Fibroblast of mammary gland (primary cell): ENCODE results near the gene HNRNPM.
"Not testable (repeated sequence)": the region's sequence is repeated elsewhere in the genome, so short reads cannot be mapped to it uniquely, and the experiment has no call there.

Experiments used
- DNase-seq: peaks from one replicate; pipeline ENCODE4 v3.0.0-alpha.2; 2010; ENCODE audit warnings: low read depth
- H3K4me3 ChIP-seq: 2 replicates; pipeline ENCODE4 v1.5.1; 2011; ENCODE audit warnings: low read depth, mild to moderate bottlenecking, low read length, moderate library complexity; ENCODE audit not compliant: control insufficient read depth
- TF ChIP-seq, protein P1 (sequence below): conservative IDR thresholded peaks from 2 replicates; pipeline ENCODE4 v1.5.1; 2011; ENCODE audit warnings: low read depth, low read length, inconsistent platforms; ENCODE audit not compliant: control insufficient read depth, insufficient read depth

HNRNPM gene

DNA sequence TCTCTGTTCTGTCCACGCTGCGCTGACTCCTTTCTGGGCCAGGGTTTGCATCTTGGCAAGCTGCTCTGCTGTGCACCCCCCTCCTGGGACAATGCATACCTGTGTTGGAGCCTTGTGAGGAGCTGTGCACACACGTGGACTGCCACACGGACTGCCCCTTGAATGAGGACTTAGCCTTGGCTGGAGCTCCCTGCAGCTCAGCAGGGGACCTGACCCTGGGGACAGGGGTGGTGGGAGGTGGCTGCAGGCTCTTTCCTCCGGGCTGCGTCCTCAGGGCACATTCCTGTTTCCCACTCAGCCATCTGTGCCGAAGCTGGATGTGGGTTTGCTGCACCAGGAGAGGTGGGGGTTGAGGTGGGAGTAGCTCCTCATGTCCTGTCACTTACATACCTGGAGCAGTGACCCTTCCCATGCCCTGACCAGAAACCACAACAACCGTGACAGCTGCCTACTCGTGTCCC, 46.4 kb upstream of the HNRNPM start:
- DNase-seq, result no peak
- H3K4me3 ChIP-seq, result no peak overlapping the region
- TF ChIP-seq, protein P1, sequence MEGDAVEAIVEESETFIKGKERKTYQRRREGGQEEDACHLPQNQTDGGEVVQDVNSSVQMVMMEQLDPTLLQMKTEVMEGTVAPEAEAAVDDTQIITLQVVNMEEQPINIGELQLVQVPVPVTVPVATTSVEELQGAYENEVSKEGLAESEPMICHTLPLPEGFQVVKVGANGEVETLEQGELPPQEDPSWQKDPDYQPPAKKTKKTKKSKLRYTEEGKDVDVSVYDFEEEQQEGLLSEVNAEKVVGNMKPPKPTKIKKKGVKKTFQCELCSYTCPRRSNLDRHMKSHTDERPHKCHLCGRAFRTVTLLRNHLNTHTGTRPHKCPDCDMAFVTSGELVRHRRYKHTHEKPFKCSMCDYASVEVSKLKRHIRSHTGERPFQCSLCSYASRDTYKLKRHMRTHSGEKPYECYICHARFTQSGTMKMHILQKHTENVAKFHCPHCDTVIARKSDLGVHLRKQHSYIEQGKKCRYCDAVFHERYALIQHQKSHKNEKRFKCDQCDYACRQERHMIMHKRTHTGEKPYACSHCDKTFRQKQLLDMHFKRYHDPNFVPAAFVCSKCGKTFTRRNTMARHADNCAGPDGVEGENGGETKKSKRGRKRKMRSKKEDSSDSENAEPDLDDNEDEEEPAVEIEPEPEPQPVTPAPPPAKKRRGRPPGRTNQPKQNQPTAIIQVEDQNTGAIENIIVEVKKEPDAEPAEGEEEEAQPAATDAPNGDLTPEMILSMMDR, result no peak

DNA sequence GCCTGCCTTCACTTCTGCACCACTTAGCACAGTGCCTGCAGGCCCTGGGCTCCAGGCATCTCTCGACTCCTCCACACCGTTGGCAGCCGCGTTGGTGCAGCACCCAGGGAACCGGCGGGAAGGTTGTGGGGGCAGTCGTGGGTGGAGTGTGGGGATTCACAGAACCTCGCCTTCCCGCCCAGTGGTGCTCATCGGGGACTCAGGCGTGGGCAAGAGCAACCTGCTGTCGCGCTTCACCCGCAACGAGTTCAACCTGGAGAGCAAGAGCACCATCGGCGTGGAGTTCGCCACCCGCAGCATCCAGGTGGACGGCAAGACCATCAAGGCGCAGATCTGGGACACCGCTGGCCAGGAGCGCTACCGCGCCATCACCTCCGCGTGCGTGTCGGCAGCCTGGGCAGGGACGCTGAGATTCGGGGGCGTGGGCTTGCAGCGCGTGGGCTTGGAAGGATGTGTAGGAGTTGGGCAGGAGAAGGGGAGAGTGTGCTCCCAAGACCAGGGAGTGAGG, 45.0 kb upstream of the HNRNPM start:
- no peak for DNase-seq
- H3K4me3 ChIP-seq, result no peak overlapping the region
- TF ChIP-seq, protein P1, result no peak

DNA sequence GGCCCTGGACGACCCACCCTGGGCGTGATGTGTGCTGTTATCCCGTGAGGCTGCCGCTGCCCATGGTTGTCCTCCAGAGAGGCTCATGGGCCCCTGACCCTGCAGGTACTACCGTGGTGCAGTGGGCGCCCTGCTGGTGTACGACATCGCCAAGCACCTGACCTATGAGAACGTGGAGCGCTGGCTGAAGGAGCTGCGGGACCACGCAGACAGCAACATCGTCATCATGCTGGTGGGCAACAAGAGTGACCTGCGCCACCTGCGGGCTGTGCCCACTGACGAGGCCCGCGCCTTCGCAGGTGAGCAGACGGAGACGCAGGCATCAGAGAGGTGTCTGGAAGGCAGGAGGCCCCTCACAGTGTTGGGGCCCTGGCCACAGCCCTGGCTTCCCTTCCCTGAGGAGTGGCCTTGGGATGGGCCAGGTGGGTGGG, 42.8 kb upstream of the HNRNPM start:
- TF ChIP-seq, protein P1, result no peak
- no peak for DNase-seq
- H3K4me3 ChIP-seq, result no peak overlapping the region

DNA sequence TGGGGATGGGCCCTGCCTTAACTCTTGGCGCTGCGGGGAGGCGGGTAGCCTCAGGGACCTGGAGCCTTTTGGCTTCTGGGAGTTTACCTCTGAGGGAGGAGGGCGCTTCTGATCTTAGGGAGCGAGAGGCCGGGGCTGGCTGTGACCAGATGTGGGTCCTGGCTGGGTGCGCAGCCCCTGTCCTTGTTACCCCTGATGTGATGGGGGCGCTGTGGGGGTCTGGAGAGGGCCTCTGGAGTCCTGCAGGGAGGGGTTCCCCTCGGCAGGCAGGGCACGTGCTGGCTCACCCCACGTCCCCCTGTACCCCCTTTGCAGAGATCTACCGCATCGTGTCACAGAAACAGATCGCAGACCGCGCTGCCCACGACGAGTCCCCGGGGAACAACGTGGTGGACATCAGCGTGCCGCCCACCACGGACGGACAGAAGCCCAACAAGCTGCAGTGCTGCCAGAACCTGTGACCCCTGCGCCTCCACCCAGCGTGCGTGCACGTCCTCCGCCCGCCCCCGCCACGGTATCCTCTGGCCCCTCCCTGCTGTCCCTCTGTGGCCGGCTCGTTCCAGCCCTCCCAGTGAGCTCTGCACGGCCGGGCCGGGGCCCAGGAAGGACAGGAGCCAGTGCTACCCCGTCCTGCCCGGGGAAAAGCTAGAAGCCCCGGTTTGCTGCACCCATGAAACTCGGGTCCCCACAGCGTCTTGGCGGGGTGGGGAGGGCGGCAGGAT, 41.5 kb upstream of the HNRNPM start:
- TF ChIP-seq, protein P1, result no peak

DNA sequence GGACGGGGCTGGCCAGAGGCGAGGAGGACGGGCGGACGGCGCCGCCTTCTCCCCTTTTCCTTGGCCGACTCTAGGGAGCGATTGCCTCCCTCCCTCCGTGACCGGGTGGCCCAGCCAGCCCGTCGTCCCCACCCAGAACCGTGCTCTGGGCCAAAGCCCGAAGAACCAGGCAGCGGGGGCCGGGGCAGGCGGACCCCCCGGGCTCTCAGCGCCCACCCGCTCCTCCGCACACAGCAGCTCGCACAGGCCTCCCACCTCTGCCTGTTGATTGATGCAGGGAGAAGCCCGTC, 41.0 kb upstream of the HNRNPM start:
- no peak for DNase-seq
- TF ChIP-seq, protein P1, result no peak
- no peak overlapping the region for H3K4me3 ChIP-seq

More for the DNA sequence above, 41.5 kb upstream of the HNRNPM start:
- DNase-seq, result no peak
- no peak overlapping the region for H3K4me3 ChIP-seq

DNA sequence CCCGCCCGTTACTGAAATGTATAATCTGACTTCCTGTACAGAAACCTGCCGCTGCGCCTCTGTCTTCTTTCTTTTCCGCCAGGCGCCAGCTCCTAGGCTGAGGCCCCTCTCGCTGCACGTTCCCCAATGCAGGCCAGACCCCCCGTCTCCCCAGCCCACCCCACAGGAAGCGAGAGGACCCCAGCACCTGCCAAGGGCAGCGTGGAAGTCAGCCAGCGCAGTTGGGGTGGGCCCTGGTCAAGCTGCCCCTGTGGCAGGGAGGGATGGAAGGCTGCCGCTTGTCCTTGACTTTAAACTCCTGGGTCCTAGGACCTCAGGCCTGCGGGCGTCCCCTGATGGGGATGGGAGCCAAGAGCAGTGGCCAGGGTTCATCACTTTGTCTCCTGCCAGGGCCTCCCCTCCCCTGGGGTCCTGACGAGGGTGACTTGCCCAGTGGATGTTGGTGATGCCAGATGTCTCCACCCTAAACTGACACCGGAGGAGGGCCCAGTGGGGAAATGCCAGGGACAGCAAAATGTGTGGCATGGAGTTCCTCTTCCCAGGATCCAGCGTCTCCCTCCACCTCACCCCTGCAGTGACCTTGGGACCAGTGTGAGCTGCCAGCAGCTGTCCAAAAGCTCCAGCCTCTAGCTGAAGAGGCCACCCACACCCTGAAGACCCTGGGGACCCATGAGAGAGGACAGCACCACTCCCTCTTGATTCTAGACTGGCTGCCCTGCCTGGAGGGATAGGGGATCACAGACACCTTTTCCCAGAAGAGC, 40.2 kb upstream of the HNRNPM start:
- no peak for DNase-seq
- TF ChIP-seq, protein P1, result no peak
- H3K4me3 ChIP-seq, result no peak overlapping the region

DNA sequence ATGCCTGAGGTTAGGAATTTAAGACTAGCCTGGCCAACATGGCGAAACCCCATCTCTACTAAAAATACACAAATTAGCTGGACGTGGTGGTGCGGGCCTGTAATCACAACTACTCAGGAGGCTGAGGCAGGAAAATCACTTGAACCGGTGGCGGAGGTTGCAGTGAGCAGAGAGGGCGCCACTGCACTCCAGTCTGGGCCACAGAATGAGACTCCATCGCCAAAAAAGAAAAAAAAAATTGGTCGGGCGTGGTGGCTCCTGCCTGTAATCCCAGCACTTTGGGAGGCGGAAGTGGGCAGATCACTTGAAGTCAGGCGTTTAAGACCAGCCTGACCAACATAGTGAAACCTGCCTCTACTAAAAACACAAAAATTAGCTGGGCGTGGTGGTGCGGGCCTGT, 34.1 kb upstream of the HNRNPM start:
- not testable (repeated sequence) for DNase-seq, H3K4me3 ChIP-seq
